Measurements from ENCODE around the gene CD59.

DNA sequence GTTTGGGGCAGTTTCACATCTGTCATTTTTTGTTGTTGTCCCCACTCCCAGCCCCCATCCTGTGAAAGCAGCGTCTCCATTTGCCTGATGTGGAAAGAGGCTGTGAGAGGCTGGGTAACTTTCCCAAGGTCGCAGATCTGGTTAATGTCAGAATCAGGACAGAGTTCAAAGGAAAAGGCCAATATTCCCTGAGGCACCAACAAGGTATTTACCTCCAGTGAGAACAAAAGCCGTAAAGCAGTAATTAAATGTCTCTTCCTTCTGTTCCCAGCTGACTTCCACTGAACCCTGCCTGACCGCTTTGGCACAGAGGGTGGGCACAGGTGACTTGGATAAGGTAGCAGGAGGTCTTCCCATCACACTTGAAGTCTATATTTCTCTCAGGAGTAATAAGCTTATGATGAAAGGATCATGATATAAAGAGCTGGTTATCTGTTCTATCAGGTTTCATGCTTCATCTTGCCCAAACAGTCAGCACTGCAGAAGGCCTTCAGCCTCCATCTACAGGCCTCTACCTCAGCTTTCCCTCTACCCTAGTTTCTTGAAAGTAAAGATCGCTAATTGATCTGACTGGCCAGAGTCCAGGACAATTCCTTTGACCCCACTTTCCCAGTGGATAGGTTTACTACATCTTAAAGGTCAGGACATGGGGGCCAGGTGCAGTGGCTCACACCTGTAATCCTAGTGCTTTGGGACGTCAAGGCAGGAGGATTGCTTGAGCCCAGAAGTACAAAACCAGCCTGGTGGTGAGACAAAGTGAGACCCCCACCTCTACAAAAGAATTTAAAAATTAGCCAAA, 45.0 kb downstream of the CD59 start:
- TF ChIP-seq POLR2A (IDR thresholded peaks at IDR 0.05; ENCODE audit: low read depth, low read length) (no peak), RAD51 (IDR thresholded peaks at IDR 0.05) (no peak), TAF1 (IDR thresholded peaks at IDR 0.05; ENCODE audit: borderline replicate concordance, low read depth, low read length) (no peak), EZH2 (IDR thresholded peaks at IDR 0.05; ENCODE audit: borderline replicate concordance, control insufficient read depth, low read depth, low read length) (no peak)
- TF ChIP-seq, protein P1, sequence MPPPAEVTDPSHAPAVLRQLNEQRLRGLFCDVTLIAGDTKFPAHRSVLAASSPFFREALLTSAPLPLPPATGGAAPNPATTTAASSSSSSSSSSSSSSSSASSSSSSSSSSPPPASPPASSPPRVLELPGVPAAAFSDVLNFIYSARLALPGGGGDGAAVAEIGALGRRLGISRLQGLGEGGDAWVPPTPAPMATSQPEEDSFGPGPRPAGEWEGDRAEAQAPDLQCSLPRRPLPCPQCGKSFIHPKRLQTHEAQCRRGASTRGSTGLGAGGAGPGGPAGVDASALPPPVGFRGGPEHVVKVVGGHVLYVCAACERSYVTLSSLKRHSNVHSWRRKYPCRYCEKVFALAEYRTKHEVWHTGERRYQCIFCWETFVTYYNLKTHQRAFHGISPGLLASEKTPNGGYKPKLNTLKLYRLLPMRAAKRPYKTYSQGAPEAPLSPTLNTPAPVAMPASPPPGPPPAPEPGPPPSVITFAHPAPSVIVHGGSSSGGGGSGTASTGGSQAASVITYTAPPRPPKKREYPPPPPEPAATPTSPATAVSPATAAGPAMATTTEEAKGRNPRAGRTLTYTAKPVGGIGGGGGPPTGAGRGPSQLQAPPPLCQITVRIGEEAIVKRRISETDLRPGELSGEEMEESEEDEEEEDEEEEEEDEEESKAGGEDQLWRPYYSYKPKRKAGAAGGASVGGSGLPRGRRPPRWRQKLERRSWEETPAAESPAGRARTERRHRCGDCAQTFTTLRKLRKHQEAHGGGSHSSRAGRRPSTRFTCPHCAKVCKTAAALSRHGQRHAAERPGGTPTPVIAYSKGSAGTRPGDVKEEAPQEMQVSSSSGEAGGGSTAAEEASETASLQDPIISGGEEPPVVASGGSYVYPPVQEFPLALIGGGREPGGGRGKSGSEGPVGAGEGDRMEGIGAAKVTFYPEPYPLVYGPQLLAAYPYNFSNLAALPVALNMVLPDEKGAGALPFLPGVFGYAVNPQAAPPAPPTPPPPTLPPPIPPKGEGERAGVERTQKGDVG (CRISPR knock-in tag; IDR thresholded peaks at IDR 0.05), result no peak
- TF ChIP-seq, protein P2, sequence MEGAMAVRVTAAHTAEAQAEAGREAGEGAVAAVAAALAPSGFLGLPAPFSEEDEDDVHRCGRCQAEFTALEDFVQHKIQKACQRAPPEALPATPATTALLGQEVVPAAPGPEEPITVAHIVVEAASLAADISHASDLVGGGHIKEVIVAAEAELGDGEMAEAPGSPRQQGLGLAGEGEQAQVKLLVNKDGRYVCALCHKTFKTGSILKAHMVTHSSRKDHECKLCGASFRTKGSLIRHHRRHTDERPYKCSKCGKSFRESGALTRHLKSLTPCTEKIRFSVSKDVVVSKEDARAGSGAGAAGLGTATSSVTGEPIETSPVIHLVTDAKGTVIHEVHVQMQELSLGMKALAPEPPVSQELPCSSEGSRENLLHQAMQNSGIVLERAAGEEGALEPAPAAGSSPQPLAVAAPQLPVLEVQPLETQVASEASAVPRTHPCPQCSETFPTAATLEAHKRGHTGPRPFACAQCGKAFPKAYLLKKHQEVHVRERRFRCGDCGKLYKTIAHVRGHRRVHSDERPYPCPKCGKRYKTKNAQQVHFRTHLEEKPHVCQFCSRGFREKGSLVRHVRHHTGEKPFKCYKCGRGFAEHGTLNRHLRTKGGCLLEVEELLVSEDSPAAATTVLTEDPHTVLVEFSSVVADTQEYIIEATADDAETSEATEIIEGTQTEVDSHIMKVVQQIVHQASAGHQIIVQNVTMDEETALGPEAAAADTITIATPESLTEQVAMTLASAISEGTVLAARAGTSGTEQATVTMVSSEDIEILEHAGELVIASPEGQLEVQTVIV (IDR thresholded peaks at IDR 0.05; ENCODE audit: borderline replicate concordance, partially characterized antibody), result no peak
- TF ChIP-seq, protein P3, sequence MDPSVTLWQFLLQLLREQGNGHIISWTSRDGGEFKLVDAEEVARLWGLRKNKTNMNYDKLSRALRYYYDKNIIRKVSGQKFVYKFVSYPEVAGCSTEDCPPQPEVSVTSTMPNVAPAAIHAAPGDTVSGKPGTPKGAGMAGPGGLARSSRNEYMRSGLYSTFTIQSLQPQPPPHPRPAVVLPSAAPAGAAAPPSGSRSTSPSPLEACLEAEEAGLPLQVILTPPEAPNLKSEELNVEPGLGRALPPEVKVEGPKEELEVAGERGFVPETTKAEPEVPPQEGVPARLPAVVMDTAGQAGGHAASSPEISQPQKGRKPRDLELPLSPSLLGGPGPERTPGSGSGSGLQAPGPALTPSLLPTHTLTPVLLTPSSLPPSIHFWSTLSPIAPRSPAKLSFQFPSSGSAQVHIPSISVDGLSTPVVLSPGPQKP (IDR thresholded peaks at IDR 0.05; ENCODE audit: low read depth, low read length), result no peak
- TF ChIP-seq, protein P4, sequence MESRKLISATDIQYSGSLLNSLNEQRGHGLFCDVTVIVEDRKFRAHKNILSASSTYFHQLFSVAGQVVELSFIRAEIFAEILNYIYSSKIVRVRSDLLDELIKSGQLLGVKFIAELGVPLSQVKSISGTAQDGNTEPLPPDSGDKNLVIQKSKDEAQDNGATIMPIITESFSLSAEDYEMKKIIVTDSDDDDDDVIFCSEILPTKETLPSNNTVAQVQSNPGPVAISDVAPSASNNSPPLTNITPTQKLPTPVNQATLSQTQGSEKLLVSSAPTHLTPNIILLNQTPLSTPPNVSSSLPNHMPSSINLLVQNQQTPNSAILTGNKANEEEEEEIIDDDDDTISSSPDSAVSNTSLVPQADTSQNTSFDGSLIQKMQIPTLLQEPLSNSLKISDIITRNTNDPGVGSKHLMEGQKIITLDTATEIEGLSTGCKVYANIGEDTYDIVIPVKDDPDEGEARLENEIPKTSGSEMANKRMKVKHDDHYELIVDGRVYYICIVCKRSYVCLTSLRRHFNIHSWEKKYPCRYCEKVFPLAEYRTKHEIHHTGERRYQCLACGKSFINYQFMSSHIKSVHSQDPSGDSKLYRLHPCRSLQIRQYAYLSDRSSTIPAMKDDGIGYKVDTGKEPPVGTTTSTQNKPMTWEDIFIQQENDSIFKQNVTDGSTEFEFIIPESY (IDR thresholded peaks at IDR 0.05), result no peak
